ENCODE results near the gene RAB3D.
A peak's percentile ranks its signal among the peaks of the same experiment; 100 is the strongest.

RAB3D gene

DNA sequence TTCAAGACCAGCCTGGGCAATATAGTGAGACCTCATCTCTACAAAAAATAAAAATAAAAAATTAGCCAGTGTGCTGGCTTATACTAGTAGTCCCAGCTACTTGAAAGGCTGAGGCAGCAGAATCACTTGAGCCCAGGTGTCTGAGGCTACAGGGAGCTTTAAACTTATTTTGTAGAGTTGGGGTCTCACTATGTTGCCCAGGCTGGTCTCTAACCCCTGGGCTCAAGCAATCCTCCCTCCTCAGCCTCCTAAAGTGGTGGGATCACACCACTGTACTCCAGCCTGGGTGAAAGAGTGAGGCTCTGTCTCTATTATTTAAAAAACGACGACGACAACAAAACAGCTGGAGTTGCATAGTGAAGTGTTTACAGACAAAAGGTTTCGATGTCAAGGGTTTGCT, 8.0 kb downstream of the RAB3D start:
- no peak for DNase-seq (ENCODE audit: low read depth)
- TF ChIP-seq CTCF (conservative IDR thresholded peaks at IDR 0.05; ENCODE audit: low read length), result no peak
- H3K4me3 ChIP-seq (ENCODE audit: low read length), result no peak overlapping the region

GRCh38 chr19:11330127-11330526, 9.3 kb downstream of the RAB3D start:
- TF ChIP-seq CTCF (conservative IDR thresholded peaks at IDR 0.05; ENCODE audit: low read length), result no peak

GRCh38 chr19:11325544-11325943, 13.9 kb downstream of the RAB3D start:
- DNase-seq (ENCODE audit: low read depth), result no peak
- H3K4me3 ChIP-seq (ENCODE audit: low read length), result no peak overlapping the region
- TF ChIP-seq CTCF (conservative IDR thresholded peaks at IDR 0.05; ENCODE audit: low read length), result no peak

More at GRCh38 chr19:11330127-11330526, 9.3 kb downstream of the RAB3D start:
- H3K4me3 ChIP-seq (ENCODE audit: low read length), result no peak overlapping the region
- DNase-seq (ENCODE audit: low read depth), result no peak

DNA sequence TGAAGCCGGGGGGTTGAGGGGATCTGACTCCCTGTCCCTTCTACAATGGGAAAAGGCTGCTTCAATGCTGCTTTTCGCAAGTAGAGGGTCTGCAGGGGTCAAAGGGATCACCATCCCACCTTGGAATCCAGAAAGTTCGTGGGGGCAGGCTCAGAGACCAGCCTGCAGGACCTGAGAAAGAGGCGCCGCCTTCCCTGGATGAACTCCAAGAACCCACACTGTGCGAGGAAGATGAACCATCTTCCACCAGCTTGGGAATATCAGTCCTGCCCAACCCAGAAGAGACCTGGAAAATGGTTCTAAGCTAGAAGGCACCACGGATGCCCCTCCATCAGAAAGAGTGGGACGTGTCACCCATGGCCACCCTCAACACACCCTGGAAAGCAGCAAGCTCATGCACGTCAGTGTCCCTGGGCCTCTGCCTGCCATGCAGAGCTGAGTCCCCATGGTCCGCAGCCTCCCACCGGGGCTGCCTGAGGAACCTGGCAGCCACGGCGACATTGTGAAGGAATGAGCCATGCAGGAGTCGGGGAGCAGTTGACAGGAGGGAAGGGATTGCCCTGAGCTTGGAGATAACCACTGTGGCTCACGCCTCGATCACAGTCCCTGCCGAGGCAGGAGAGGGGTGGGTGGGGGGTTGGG, 14.6 kb downstream of the RAB3D start:
- no peak overlapping the region for H3K4me3 ChIP-seq (ENCODE audit: low read length)
- no peak for TF ChIP-seq CTCF (conservative IDR thresholded peaks at IDR 0.05; ENCODE audit: low read length)
- DNase-seq (ENCODE audit: low read depth), result no peak

- H3K4me3 ChIP-seq (ENCODE audit: low read length), result peak overlapping the region; percentile 18
- DNase-seq (ENCODE audit: low read depth), result peak; percentile 97
- no peak for TF ChIP-seq CTCF (conservative IDR thresholded peaks at IDR 0.05; ENCODE audit: low read length)
Measured at GRCh38 chr19:11324079-11324661, 15.3 kb downstream of the RAB3D start.

DNA sequence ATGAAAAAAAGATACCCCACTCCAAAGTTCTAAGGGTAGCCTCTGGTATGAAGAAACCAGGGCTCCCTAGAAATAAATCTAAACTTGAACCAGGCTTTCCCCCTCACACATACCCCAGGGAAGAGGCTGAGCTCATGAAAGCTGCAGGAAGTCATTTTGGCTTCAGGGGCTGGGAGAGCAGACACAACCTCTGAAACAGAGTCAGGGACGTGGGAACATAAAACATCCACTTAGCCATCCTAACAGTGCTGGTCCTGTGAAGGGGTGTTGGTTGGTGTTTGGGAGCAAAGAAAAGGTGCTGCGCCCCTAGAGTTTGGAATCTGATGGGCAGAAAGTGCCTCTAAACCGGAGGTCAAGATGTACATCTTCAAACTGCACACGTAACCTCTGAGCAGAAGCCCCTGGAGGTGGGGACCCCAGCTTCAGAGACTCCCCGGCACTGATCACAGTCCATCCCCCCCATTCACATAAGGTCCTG, 15.8 kb downstream of the RAB3D start:
- no peak for TF ChIP-seq CTCF (conservative IDR thresholded peaks at IDR 0.05; ENCODE audit: low read length)
- H3K4me3 ChIP-seq (ENCODE audit: low read length), result peak overlapping the region; percentile 18
- DNase-seq (ENCODE audit: low read depth), result no peak
